Left hindlimb (tissue), 1 donor: Measurements from ENCODE around the gene GHRHR.

Experiments
- DNase-seq: peaks from one replicate; pipeline ENCODE4 v3.0.0-alpha.2; 2018

GHRHR gene

DNA sequence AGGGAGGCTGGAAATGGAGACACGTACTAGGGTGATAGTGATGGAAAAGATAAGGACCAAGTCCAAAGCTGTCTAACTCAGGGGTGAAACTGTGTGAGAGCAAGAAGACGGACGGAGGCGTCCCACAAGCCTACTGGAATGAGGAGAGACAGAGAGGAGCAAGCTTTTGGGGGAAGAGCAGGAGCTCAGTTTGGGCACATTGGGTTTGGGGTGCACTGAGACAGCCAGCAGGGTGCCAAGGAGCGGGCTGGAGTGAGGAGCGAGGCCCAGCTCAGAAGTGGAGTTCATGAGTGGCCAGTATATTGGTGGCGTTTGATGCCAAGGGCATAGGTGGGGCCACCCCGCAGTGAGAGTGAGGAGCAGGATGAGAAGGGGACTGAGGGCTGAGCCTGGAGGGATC is 22.6 kb downstream of the GHRHR start:
- no peak for DNase-seq

GRCh38 chr7:30986738-30987137 is 23.0 kb downstream of the GHRHR start:
- DNase-seq, result no peak

- DNase-seq, result no peak
These were observed 23.4 kb downstream of the GHRHR start for GRCh38 chr7:30987178-30987577.

- no peak for DNase-seq
These were observed 24.2 kb downstream of the GHRHR start for GRCh38 chr7:30987936-30988335.

DNA sequence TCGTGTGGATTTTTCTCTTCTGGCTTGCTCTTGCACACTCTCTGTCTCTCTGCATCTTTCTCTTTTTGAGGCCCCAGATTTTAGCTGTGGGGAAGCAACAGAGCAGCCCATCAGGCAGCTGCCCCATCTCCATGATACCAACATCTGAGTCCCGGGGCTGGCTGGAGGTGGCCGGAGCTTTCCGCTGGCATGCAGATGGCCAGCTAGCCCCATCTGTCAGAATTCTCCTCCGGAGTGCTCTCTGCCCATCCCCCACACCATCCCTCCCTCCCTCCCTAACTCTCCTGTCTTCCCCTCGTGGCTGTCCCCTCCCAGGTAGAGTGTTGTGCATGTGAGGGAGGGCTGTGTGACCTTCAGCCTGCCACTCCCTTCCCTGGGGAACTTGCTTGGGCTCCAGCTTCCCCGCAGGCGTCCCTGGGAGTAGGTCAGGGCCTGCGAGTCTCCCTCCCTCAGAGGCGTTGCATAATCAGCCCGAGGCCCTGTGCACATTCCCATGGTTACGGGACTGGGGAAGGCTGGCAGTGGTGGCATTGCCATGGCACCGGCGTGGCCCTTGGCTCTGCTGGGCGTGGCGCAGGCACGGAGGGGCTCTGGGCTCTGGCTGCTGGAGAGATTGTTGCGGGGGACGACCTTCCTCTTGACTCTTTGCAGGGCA is 24.7 kb downstream of the GHRHR start:
- no peak for DNase-seq

DNA sequence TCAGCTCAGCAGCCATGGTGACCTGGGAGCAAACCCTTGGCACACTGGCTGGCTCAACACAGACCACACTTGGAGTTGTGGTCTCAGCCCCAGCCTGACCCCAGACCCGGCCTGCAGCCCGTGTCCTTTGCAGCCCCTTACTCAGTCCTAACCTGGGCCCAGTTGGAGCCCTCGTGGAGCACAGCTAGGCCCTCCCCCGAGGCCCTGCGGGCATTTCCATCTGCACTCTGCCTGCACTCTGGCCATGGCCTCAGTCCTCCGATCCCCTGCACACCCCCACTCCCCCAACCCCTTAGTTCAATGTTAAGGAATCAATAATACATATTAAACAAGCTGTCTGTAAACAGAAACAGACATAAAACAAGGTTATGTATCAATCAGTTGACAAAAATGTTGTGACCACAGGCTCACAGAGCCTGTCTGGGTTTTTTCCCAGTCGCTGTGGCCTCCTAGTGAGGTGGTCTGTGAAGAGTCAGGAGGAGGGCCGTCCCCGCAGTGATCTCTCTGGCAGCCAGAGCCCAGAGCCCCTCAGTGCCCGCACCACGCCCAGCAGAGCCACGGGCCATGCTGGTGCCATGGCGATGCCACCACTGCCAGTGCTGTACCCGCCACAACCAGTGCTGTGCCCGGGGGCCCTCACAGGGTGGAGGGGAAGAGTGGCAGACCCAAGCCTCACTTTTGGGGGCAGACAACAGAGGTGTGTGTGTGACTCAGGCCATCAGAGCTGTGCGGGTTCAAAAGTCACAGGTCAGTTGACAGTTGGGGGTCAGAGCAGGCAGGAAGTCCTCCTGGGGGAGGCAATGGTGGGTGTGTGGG is 25.5 kb downstream of the GHRHR start:
- DNase-seq, result no peak

- DNase-seq, result no peak
These were observed 26.3 kb downstream of the GHRHR start for GRCh38 chr7:30989824-30990672.

GRCh38 chr7:30990673-30991170 is 27.0 kb downstream of the GHRHR start:
- no peak for DNase-seq

DNA sequence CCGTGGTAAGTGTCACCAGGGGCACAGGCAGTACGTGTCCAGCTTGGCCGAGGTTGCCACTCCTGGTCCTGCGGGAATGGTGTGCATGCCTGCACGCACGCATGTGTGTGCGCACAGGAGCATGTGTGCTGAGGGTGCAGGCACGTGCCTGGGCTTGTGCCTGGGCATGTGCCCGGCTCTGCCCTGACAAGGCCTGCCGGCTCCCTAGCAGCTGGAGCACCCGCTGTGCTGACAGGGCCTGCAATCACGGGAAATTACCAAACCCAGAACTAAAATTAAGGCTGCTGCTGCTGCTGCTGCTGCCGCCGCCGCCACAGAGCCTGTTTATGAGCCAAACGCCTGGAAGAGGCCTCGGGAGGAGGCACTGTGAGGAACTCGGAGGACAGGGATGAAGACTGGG is 28.7 kb downstream of the GHRHR start:
- DNase-seq, result no peak

DNA sequence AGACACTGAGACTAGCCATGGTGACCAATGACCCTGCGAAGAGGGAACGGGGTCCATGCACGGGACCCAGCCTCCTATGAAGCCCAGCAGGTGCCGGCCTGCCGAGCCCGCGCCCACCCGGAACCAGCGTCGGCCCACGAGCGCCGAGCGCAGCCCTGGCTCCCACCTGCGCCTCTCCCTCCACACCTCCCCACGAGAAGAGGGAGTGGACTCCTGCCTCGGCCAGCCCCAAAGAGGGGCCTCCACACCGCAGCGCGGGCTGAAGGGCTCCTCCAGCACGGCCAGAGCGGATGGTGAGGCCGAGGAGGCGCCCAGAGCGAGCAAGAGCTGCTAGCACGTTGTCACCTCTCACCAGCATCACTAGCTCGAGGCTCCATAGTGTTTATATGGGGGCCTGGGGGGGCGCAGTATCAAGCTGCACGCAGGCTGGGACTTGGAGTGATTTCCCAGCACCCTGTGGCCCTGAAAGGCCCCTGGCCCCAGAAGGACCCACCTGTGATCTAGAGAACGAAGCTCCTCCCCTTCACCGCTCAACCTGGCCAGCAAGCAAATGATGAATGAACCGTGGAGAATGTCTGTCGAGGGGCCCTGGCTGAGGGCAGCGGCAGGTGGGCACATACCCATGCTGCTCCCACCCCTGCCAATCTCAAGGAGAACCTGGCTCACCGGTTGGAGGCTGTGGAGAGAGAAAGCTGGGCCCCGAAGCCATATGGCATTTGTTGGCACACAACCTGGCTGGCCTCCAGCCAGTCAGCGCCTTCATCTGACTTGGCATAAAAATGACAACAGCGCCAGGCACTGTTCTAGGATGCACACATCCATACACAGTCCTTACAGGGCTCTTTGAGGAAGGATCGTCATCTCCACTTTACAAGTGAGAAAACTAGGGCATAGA is 30.7 kb downstream of the GHRHR start:
- no peak for DNase-seq

- DNase-seq, result no peak
These were observed 31.8 kb downstream of the GHRHR start for GRCh38 chr7:30995536-30995935.

DNA sequence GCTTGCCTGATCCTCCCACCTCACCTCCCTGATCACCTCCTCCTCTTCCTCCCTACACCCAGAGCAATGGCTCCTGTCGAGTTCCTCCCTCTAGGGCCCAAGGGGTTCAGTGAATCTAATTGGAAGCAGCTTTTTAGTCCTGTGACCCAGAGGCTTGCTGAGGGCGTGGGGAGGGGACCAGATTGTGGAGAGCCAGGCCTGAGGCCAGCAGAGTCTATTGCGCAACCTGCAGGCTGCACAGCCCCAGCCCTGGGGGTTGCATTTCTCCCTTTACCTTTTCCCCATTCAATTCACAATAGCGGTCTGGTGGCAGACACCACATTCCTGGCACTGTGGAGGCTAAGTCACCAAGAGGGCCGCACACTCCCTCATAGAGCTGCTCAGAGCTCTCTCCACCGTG is 32.5 kb downstream of the GHRHR start:
- no peak for DNase-seq

DNA sequence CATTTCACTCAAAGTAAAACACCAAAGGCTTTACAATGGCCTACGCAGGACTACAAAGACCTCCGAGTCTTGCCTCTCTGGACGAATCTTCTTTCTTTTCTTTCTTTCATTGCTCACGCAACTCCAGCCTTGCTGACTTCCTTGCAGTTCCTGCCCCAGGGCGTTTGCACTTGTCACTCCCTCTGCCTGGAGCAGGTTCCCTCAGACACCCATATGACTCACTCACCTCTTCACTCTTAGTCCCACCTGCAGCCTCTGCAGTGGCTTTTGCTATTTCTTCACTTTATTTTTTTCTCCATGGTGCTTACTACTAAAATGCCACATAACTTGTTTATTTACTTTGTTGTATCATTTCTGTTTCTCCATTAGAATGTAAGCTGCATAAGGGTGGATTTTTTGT is 33.1 kb downstream of the GHRHR start:
- no peak for DNase-seq

- DNase-seq, result no peak
These were observed 33.6 kb downstream of the GHRHR start for GRCh38 chr7:30997316-30997715.

DNA sequence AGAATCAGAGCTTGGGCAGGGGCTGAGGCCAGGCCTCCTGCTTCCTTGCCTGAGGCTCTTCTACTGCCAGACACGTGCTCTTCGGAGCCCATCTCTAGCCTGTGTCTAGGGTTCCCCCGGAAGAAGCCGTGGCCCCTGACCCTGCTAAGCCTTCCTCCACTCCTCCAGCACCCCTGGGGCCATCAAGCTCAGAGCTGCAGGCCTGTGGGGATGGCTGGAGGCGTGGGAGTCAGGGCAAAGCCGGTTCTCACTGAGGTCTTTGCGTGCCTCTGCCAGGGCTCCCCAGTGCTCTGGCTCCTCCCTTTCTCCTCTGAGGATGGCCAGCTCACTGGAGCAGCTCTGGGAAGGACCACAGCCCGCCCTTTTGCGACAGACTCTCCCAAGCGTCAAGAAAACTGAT is 34.4 kb downstream of the GHRHR start:
- DNase-seq, result no peak

- no peak for DNase-seq
These were observed 36.5 kb downstream of the GHRHR start for GRCh38 chr7:31000161-31000693.

- no peak for DNase-seq
These were observed 37.0 kb downstream of the GHRHR start for GRCh38 chr7:31000779-31001178.

- no peak for DNase-seq
These were observed 38.5 kb downstream of the GHRHR start for GRCh38 chr7:31002256-31002655.

GRCh38 chr7:31003097-31003496 is 39.3 kb downstream of the GHRHR start:
- DNase-seq, result no peak

- no peak for DNase-seq
These were observed 40.0 kb downstream of the GHRHR start for GRCh38 chr7:31003721-31004120.

DNA sequence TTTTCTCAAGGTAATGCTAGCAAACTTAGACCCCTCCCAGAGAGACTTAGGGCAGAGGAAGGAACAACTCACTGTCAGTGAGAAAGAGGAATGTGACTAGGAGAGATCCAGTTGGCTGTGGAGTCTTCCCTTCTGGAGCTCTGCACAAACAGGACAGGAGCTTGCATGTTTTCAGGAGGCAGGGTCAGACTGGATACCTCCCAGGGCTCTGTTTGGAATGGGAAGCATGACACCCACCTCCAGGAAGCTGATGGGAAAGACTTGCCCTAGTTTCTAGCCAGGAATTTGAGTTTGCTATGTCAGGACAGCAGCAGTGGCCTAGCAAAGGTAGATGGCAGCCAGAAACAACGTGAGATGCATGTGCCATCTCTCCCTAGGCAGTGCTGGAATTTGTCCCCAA is 40.6 kb downstream of the GHRHR start:
- no peak for DNase-seq

- no peak for DNase-seq
These were observed 43.1 kb downstream of the GHRHR start for GRCh38 chr7:31006857-31007256.
